Measurements from ENCODE around the gene LNP1. TPM values are rescaled to one million over a fixed set of nuclear protein-coding genes. Genes with fewer than 3 reads are reported as not detected.

Gene LNP1
- total and polyA plus RNA-seq, 2 of the 13 experiments (the other 11 are each of a cell fraction or from before 2014, with no cell fraction given) = 3.6 to 7.0 TPM

DNA sequence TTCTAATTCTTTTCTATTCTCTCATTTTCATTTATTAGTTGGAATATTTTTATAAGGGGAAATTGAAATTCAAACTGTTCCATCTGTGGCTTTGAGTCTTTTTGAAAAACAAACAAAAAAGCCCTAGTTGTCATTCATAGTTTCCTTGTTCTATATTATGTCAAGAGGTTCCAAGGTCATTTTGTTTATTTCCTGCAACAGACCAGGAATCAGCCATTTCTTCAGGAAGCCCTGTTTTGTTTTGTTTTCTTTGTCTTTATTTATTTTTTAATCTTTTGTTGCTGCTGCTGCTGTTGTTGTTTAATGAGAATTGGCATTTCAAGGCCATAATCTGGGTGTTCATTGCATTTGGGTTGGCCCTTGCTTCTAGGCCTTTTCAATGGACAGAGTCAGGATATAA is 14.8 kb downstream of the LNP1 start (continued):
- TF ChIP-seq, protein P1, sequence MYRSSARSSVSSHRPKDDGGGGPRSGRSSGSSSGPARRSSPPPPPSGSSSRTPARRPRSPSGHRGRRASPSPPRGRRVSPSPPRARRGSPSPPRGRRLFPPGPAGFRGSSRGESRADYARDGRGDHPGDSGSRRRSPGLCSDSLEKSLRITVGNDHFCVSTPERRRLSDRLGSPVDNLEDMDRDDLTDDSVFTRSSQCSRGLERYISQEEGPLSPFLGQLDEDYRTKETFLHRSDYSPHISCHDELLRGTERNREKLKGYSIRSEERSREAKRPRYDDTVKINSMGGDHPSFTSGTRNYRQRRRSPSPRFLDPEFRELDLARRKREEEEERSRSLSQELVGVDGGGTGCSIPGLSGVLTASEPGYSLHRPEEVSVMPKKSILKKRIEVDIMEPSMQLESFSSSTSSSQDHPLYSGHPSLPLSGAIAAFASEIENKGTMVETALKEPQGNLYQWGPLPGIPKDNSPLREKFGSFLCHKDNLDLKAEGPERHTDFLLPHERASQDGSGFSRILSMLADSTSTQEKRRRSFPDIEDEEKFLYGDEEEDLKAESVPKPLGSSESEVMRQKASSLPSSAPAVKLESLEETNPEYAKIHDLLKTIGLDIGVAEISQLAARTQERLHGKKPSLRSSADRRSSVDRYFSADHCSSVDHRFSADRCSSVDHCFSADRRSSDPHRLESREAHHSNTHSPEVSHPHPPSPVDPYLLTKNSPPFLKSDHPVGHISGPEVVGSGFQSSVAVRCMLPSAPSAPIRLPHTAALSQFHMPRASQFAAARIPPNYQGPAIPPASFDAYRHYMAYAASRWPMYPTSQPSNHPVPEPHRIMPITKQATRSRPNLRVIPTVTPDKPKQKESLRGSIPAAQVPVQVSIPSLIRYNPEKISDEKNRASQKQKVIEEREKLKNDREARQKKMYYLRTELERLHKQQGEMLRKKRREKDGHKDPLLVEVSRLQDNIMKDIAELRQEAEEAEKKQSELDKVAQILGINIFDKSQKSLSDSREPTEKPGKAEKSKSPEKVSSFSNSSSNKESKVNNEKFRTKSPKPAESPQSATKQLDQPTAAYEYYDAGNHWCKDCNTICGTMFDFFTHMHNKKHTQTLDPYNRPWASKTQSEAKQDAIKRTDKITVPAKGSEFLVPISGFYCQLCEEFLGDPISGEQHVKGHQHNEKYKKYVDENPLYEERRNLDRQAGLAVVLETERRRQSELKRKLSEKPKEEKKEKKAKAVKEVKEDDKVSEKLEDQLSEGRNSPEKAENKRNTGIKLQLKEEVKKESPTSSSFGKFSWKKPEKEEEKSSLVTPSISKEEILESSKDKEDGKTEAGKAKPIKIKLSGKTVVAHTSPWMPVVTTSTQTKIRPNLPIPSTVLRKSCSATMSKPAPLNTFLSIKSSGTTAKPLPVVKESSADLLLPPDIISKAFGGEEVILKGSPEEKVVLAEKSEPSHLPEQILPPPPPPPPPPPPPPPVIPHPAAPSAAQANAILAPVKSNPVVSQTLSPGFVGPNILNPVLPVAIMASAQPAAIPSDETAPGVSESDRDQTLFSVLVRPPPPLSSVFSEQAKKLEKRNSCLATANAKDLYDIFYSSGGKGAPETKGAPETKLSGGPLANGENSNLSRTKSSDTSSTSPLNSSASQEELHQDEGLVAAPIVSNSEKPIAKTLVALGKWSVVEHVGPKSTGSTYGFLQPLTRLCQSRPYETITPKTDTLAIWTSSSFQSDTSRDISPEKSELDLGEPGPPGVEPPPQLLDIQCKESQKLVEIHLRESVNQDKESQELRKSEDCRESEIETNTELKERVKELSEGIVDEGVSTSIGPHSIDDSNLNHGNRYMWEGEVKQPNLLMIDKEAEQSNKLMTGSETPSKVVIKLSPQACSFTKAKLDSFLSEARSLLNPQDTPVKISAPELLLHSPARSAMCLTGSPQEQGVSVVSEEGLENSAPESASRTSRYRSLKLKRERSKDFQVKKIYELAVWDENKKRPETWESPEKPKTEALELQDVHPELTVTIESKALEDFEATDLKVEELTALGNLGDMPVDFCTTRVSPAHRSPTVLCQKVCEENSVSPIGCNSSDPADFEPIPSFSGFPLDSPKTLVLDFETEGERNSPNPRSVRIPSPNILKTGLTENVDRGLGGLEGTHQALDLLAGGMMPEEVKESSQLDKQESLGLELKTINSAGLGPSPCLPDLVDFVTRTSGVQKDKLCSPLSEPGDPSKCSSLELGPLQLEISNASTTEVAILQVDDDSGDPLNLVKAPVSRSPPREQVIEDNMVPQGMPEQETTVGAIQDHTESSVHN (CRISPR knock-in tag; IDR thresholded peaks at IDR 0.05) = no peak
- TF ChIP-seq, protein P2, sequence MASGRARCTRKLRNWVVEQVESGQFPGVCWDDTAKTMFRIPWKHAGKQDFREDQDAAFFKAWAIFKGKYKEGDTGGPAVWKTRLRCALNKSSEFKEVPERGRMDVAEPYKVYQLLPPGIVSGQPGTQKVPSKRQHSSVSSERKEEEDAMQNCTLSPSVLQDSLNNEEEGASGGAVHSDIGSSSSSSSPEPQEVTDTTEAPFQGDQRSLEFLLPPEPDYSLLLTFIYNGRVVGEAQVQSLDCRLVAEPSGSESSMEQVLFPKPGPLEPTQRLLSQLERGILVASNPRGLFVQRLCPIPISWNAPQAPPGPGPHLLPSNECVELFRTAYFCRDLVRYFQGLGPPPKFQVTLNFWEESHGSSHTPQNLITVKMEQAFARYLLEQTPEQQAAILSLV (CRISPR knock-in tag; IDR thresholded peaks at IDR 0.05; ENCODE audit: borderline replicate concordance) = no peak
- TF ChIP-seq LCORL (IDR thresholded peaks at IDR 0.05) (no peak), LCORL (CRISPR knock-in tag; IDR thresholded peaks at IDR 0.05) (no peak), ZNF790 (CRISPR knock-in tag; IDR thresholded peaks at IDR 0.05; ENCODE audit: borderline replicate concordance) (no peak), ATAD3A (CRISPR knock-in tag; IDR thresholded peaks at IDR 0.05) (no peak)
- TF ChIP-seq, protein P3, sequence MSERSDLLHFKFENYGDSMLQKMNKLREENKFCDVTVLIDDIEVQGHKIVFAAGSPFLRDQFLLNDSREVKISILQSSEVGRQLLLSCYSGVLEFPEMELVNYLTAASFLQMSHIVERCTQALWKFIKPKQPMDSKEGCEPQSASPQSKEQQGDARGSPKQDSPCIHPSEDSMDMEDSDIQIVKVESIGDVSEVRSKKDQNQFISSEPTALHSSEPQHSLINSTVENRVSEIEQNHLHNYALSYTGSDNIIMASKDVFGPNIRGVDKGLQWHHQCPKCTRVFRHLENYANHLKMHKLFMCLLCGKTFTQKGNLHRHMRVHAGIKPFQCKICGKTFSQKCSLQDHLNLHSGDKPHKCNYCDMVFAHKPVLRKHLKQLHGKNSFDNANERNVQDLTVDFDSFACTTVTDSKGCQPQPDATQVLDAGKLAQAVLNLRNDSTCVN (CRISPR knock-in tag; IDR thresholded peaks at IDR 0.05; ENCODE audit: borderline replicate concordance) = no peak
